HG03521 (cell line): ENCODE results near the gene SH3GLB2.
"Not testable (repeated sequence)": the region's sequence is repeated elsewhere in the genome, so short reads cannot be mapped to it uniquely, and the experiment has no call there.

Source experiments
- ATAC-seq: cut with Tn5 transposase; IDR thresholded peaks from one replicate; pipeline ENCODE4 v1.9.1; 2021; ENCODE audit warnings: mild to moderate bottlenecking, moderate library complexity; ENCODE audit not compliant: unreplicated experiment

Gene SH3GLB2

DNA sequence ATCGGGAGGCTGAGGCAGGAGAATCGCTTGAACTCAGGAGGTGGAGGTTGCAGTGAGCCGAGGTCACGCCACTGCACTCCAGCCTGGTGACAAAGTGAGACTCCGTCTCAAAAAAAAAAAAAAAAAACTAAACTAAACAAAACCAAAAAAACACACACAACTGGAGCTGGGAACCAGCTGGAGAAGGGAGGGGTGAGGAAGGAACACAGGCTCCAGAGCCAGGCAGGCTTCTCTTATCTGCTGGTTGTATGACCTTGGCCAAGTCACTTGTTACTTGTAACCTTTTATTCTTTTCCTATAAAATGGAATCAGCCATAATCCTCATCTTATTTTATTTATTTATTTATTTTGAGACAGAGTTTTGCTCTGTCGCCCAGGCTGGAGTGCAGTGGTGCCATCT, 24.0 kb downstream of the SH3GLB2 start:
- ATAC-seq, result not testable (repeated sequence)

DNA sequence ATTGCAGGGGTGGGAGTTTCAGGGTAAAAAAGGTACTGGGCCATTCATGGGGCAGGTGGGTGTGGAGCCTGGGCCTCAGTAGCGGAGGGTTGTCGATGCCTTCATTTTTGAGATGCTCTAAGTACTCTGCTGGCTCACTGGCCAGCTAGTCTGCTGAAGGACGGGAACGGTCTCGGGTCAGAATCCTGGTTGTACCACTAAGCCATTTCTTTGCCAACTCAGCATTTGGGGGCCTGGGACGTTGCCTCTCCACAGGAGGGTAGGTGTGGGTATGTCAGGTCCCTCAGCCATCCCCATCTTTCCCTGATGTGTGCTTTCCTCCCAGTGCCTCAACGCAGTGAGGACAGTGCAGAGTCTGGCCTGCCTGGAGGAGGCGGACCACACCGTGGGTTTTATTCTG, 25.1 kb downstream of the SH3GLB2 start:
- ATAC-seq, result no peak

DNA sequence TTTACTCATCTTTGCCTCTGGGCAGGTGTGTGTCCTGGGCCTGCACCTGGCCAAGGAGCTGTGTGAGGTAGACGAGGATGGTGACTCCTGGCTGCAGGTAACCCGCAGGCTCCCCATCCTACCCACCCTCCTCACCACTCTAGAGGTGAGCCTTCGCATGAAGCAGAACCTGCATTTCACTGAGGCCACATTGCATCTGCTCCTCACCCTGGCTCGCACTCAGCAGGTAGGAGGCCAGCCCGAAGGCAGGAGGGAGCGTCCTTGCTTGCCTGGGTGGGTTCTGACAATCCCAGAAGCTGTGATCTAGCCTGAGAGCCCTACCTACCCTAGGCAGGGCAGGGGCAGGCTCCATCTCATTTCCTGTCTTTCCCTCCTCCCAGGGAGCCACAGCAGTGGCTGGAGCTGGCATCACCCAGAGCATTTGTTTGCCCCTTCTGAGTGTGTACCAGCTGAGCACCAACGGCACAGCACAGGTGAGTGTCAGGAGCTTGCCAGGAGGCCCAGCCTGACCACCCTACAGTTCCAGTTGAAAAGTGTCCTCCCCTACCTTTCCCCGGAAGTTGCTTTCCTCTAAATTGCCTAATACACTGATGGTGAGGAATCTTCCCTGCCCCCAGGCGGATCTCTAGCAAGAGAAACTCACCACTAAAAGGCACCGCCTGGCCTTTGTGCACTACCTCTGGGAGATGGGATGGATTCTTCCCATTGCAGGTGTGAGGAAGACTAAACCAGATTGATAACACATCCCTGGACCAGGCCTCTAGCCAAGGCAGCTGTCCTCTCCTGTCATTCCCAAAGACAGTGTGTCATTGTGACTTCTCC, 26.4 kb downstream of the SH3GLB2 start:
- no peak for ATAC-seq

DNA sequence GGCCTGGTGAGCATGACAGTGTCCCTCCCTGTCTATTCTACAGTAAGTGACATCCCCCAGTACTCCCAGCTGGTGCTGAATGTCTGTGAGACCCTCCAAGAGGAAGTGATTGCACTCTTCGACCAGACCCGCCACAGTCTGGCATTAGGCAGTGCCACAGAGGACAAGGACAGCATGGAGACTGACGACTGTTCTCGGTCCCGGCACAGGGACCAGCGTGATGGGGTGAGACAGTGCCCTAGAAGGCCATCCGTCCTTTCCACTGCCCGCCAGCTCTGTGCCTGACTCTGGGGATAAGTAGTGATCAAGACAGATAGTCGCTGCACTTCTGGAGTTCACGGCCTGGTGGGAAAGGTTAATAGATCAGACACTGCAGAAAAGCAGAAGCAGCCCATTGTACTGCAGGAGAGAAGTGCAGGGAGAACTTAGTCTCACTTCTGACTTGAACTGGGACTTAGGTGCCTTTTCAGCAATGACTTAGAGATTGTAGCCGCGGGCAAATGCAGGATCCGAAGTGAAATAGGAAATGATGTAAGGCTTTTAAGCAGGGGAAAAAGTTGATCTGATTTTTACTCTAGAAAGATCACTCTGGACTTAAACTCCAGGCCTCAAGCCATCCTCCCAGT, 28.4 kb downstream of the SH3GLB2 start:
- no peak for ATAC-seq

DNA sequence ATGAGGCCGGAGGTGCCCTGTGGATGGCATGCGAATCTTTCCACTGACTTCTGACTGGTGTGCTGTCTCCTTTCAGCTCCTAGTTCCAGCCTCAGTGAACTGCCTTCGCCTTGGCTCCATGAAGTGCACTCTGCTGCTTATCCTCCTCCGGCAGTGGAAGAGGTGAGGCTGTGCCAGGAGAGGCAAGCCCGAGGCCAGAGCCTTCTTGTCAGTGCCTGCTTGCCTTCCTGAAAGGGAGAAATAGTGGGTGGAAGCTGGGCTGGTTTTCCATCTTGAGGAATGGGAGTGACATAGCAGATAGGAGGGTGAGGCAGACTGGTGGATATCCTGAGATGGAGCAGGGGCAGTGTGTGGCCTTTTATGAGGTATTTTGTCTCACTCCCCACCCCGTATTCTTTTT, 29.7 kb downstream of the SH3GLB2 start:
- ATAC-seq, result no peak

DNA sequence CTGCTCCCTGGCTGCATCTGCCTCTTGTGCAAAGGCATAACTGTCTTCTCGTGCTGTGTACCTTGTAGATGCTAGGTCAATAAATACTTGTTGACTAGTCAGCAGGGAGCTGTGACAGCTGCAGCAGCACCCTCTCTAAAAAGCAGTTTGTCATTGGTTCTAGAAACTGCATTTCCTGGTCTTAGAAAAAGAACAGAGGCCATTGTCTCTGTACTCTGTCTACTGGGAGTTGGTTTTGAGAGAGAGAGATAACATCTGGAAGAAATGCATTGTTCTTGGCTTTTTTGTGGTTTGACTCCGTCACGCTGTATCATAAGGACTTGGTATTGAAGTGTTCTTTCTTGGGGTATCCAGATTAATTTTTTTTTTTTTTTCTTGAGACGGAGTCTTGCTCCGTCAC, 32.3 kb downstream of the SH3GLB2 start:
- no peak for ATAC-seq

DNA sequence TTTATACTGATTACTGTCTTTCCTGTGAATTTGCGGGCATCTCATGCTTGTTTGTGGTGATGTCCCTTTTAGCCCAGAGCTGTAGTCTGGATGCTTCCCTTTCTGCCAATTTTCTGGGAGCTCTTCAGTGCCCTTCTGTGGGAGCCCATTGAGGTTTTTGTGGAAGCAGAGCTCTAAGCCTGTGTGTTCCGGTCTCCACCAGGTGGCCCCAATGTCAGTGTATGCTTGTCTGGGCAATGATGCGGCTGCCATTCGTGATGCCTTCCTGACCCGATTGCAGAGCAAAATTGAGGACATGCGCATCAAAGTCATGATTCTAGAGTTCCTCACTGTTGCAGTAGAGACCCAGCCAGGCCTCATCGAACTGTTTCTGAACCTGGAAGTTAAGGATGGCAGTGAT, 35.1 kb downstream of the SH3GLB2 start:
- ATAC-seq, result no peak

DNA sequence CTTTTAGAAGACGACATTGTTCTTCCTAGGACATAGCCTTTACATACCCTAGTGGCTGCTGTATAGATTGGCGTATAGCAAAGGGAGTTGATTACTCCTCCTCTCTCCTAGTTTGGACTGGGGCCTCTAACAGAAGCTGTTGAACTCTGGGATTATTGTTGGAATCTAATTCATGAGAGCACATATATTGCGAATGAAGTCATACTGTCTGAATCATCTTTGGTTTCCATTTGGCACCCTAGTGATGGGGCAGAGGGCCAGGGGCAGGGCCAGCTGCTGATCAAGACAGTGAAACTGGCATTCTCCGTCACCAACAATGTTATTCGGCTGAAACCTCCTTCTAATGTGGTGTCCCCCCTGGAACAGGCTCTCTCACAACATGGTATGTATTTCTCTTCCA, 40.3 kb downstream of the SH3GLB2 start:
- no peak for ATAC-seq

DNA sequence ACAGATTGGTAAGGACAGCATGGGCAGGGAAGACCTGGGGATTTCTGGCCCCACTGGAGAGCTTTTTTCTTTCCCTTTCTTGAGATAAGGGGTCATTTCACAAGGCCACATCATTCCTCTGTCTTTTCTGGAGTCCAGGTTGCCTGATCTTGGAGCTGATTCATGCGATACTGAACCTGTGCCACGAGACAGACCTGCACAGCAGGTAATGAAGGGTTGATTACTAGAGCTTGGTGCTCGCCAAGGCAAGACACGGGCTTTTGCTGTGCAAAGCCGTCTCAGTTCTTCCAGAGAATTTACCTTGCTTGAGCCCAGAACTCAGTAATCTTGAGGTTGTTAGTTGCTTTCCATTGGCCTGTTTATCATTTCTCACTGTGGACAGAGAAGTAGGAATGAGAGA, 41.5 kb downstream of the SH3GLB2 start:
- ATAC-seq, result no peak

DNA sequence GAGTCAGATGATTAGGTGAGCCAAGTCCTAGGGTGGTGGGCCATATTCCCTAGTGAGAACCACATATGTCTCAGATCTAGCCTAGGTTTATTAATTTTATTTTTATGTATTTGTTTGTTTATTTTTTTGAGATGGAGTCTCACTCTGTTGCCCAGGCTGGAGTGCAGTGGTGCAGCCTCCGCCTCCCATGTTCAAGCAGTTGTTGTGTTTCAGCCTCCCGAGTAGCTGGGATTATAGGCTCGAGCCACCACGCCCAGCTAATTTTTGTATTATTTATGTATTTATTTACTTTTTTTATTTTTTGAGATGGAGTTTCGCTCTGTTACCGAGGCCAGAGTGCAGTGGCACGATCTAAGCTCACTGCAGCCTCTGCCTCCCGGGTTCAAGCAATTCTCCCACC, 44.6 kb downstream of the SH3GLB2 start:
- ATAC-seq, result no peak

DNA sequence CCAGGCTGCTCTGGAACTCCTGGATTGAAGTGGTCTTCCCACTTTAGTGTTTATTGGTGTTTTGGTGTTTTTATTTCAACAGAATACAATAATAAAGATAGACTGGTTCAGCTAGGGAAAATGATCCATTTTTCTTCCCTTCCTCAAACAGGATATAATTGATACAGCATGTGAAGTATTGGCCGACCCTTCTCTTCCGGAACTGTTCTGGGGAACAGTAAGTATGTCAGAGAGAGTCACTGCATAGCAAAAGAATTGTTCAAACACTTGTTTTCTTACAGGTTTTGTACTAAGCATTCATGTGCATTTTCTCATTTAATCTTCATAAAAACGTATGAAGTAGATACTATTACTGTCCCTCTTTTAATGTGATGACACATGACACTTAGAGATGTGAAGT, 49.0 kb downstream of the SH3GLB2 start:
- no peak for ATAC-seq

DNA sequence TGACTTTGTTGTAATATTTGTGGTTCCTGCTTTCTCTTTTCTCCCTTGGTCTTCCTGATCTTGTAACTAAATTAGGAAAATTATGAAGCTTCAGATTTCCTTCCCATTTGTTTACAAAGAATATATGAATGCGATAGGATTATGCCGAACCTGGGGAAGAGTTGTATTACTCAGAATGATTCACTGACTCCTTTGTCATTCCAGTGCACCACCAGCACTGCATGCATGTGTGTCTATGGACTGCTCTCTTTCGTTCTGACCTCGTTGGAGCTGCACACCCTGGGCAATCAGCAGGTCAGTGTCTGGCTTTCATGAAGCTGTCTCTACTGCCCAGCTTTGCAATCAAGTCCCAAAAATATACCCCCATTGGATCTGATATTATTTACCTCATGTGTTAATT, 55.2 kb downstream of the SH3GLB2 start:
- ATAC-seq, result no peak

DNA sequence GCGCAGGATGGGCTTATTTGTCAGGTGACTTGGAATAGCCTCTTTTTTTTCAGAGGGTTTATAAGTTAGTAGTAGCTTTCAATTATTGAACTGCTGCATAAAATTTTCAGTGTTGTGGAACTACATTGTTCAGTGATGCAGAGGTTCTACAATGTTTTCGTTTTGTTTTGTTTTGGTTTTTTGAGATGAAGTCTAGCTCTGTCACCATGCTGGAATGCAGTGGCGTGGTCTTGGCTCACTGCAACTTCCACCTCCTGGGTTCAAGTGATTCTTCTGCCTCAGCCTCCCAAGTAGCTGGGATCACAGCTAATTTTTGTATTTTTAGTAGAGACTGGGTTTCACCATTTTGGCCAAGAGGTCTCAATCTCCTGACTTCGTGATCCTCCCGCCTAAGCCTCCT, 58.6 kb downstream of the SH3GLB2 start:
- no peak for ATAC-seq

DNA sequence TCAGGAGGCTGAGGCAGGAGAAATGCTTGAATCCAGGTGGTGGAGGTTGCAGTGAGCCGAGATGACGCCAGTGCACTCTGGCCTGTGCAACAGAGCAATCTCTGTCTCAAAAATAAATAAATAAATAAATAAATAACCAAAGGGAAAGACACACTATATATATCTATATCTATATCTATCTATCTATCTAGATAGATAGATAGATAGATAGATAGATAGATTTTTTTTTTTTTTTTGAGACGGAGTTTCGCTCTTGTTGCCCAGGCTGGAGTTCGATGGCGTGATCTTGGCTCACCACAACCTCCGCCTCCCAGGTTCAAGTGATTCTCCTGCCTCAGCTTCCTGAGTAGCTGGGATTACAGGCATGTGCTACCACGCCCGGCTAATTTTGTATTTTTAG, 66.7 kb downstream of the SH3GLB2 start:
- ATAC-seq, result not testable (repeated sequence)
